ENCODE measurements around the gene ATPAF2. TPM values are rescaled to one million over a fixed set of nuclear protein-coding genes. Genes with fewer than 3 reads are reported as not detected.

The ATPAF2 gene
- total and polyA plus RNA-seq, 2 donors (not counting 3 experiments of a cell fraction or from before 2014, with no cell fraction given): 23.2 to 35.7 TPM

GRCh38 chr17:18056214-18056613 lies 17.2 kb upstream of the ATPAF2 start:
- TF ChIP-seq MAX (IDR thresholded peaks at IDR 0.05; ENCODE audit: insufficient read depth, insufficient read length): no peak
- TF ChIP-seq POLR2A (IDR thresholded peaks at IDR 0.05; ENCODE audit: low read depth, low read length): no peak
- TF ChIP-seq EZH2 (IDR thresholded peaks at IDR 0.05; ENCODE audit: borderline replicate concordance, low read depth, low read length, severe bottlenecking): no peak
- TF ChIP-seq POLR2AphosphoS5 (IDR thresholded peaks at IDR 0.05; ENCODE audit: insufficient read depth, low read depth, low read length): no peak
- intact Hi-C loops (cut with micrococcal nuclease): no loop called here
- Histone ChIP-seq H3K36me3 (ENCODE audit: control insufficient read depth in 2 of 2, extremely low read depth in 1 of 2, insufficient read depth in 2 of 2, low read length in 2 of 2) (peaks cover 9 to 19% of the 10 kb centered on the region in 2 experiments), H3K9ac (replicated peaks; ENCODE audit: extremely low read depth, insufficient read depth, low read length) (no peak overlapping the region), H3K27me3 (ENCODE audit: control insufficient read depth in 2 of 2, insufficient read depth in 2 of 2, low read length in 2 of 2) (no peaks in the 10 kb centered on the region), H3K27ac (ENCODE audit: insufficient read depth, low read depth, low read length) (no peak overlapping the region), H2AFZ (ENCODE audit: low read depth, low read length) (no peak overlapping the region), H3K9me1 (replicated peaks; ENCODE audit: control insufficient read depth, extremely low read depth, insufficient read depth, low read length) (no peaks in the 10 kb centered on the region), H3K79me2 (ENCODE audit: control insufficient read depth, insufficient read depth, low read length) (no peaks in the 10 kb centered on the region), H4K20me1 (replicated peaks; ENCODE audit: control insufficient read depth, extremely low read depth, insufficient read depth, low read length) (no peaks in the 10 kb centered on the region), H3K9me3 (replicated peaks; ENCODE audit: control insufficient read depth, insufficient read depth, low read length) (no peaks in the 10 kb centered on the region), H3K4me1 (ENCODE audit: control insufficient read depth, extremely low read depth, insufficient read depth, low read length) (peaks cover 4% of the 10 kb centered on the region), H3K4me3 (replicated peaks in 1 of 3; ENCODE audit: insufficient read depth in 1 of 3, low read depth in 1 of 3, low read length in 3 of 3) (no peak overlapping the region), H3K4me2 (ENCODE audit: insufficient read depth, low read length) (no peak overlapping the region)
- DNase-seq (ENCODE audit: low read depth, low spot score): no peak
- no TSS peak for BruUV-seq (replicated peaks)
- ChIA-PET POLR2A (no interaction called here), CTCF (interaction anchor here (1.2 kb wide), 1 partner anchor 13 kb away, joined by 3 read pairs; no protein-coding TSS in a partner anchor)
- FAIRE-seq: no peak
- dilution Hi-C loops (cut with MboI; ENCODE audit: extremely low pct_ligation_motif_present, low sequenced_read_pairs): no loop called here

- DNase-seq (ENCODE audit: low read depth, low spot score) (no peak), FAIRE-seq (no peak)
- TF ChIP-seq, protein P1, sequence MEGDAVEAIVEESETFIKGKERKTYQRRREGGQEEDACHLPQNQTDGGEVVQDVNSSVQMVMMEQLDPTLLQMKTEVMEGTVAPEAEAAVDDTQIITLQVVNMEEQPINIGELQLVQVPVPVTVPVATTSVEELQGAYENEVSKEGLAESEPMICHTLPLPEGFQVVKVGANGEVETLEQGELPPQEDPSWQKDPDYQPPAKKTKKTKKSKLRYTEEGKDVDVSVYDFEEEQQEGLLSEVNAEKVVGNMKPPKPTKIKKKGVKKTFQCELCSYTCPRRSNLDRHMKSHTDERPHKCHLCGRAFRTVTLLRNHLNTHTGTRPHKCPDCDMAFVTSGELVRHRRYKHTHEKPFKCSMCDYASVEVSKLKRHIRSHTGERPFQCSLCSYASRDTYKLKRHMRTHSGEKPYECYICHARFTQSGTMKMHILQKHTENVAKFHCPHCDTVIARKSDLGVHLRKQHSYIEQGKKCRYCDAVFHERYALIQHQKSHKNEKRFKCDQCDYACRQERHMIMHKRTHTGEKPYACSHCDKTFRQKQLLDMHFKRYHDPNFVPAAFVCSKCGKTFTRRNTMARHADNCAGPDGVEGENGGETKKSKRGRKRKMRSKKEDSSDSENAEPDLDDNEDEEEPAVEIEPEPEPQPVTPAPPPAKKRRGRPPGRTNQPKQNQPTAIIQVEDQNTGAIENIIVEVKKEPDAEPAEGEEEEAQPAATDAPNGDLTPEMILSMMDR (IDR thresholded peaks at IDR 0.05; ENCODE audit: extremely low read depth in 1 of 2, insufficient read depth in 1 of 2, low read depth in 1 of 2, low read length in 2 of 2): no peak
- TF ChIP-seq MAX (IDR thresholded peaks at IDR 0.05; ENCODE audit: insufficient read depth, insufficient read length) (no peak), POLR2A (IDR thresholded peaks at IDR 0.05; ENCODE audit: low read depth, low read length) (no peak), JUN (IDR thresholded peaks at IDR 0.05; ENCODE audit: borderline replicate concordance, insufficient read depth, insufficient read length, low read depth) (no peak), MYC (IDR thresholded peaks at IDR 0.05; ENCODE audit: low read depth, low read length) (no peak), EZH2 (IDR thresholded peaks at IDR 0.05; ENCODE audit: borderline replicate concordance, low read depth, low read length, severe bottlenecking) (no peak), POLR2AphosphoS5 (IDR thresholded peaks at IDR 0.05; ENCODE audit: insufficient read depth, low read depth, low read length) (no peak), GATA2 (IDR thresholded peaks at IDR 0.05; ENCODE audit: insufficient read depth, insufficient read length, low read depth, low read length) (no peak), FOS (IDR thresholded peaks at IDR 0.05; ENCODE audit: borderline replicate concordance, insufficient read depth, low read length) (no peak)
- no peaks in the 10 kb centered on the region for H3K9me1 ChIP-seq (replicated peaks; ENCODE audit: control insufficient read depth, extremely low read depth, insufficient read depth, low read length)
- H3K27ac ChIP-seq (ENCODE audit: insufficient read depth, low read depth, low read length): no peak overlapping the region
- H4K20me1 ChIP-seq (replicated peaks; ENCODE audit: control insufficient read depth, extremely low read depth, insufficient read depth, low read length): no peaks in the 10 kb centered on the region
- intact Hi-C loops (cut with micrococcal nuclease) (no loop called here), dilution Hi-C loops (cut with MboI; ENCODE audit: extremely low pct_ligation_motif_present, low sequenced_read_pairs) (no loop called here)
- no peaks in the 10 kb centered on the region for H3K79me2 ChIP-seq (ENCODE audit: control insufficient read depth, insufficient read depth, low read length)
- ChIA-PET CTCF (interaction anchor here (1.2 kb wide), 1 partner anchor 14 kb away, joined by 3 read pairs; no protein-coding TSS in a partner anchor), POLR2A (no interaction called here)
- H3K27me3 ChIP-seq (ENCODE audit: control insufficient read depth in 2 of 2, insufficient read depth in 2 of 2, low read length in 2 of 2): no peaks in the 10 kb centered on the region
- peaks cover 9 to 16% of the 10 kb centered on the region in 2 experiments for H3K36me3 ChIP-seq (ENCODE audit: control insufficient read depth in 2 of 2, extremely low read depth in 1 of 2, insufficient read depth in 2 of 2, low read length in 2 of 2)
- no peak overlapping the region for H2AFZ ChIP-seq (ENCODE audit: low read depth, low read length)
- H3K4me3 ChIP-seq (replicated peaks in 1 of 3; ENCODE audit: insufficient read depth in 1 of 3, low read depth in 1 of 3, low read length in 3 of 3): no peak overlapping the region
- H3K9me3 ChIP-seq (replicated peaks; ENCODE audit: control insufficient read depth, insufficient read depth, low read length): no peaks in the 10 kb centered on the region
- BruUV-seq (replicated peaks): no TSS peak
- H3K9ac ChIP-seq (replicated peaks; ENCODE audit: extremely low read depth, insufficient read depth, low read length): no peak overlapping the region
- peaks cover 4% of the 10 kb centered on the region for H3K4me1 ChIP-seq (ENCODE audit: control insufficient read depth, extremely low read depth, insufficient read depth, low read length)
- H3K4me2 ChIP-seq (ENCODE audit: insufficient read depth, low read length): no peak overlapping the region
Observed at GRCh38 chr17:18055597-18055996, 16.6 kb upstream of the ATPAF2 start.

All from endothelial cell of umbilical vein (primary cell).